Activated CD4-positive, alpha-beta T cell treated with anti-CD3 and anti-CD28 coated beads, Interleukin-2, amount 10 ng/mL, durations not matched to agents 7 days and 5 days (primary cell): ENCODE results near the gene GADD45GIP1. TPM values are rescaled to one million over a fixed set of nuclear protein-coding genes. Genes with fewer than 3 reads are reported as not detected.
"Not testable (repeated sequence)": the region's sequence is repeated elsewhere in the genome, so short reads cannot be mapped to it uniquely, and the experiment has no call there.

Experiments used
- CTCF ChIA-PET: fragments of 350-600 bp; sonication (Branson Sonifier 250); formaldehyde crosslinking; loops from one replicate; lab custom pipeline; 2021; ENCODE audit warnings: antibody characterized with exemption; lab: Charles Lee
- POLR2A ChIA-PET: fragments of 350-600 bp; sonication (Branson Sonifier 250); formaldehyde crosslinking; loops from one replicate; lab custom pipeline; 2021; ENCODE audit warnings: antibody characterized with exemption; lab: Charles Lee
- DNase-seq: peaks from one replicate; pipeline ENCODE4 v3.0.0-alpha.2; 2020
- H3K27ac Mint-ChIP-seq: one replicate; pipeline ENCODE4 v1.8.0; 2021; ENCODE audit warnings: mild to moderate bottlenecking, moderate library complexity, mixed read lengths
- H3K27me3 Mint-ChIP-seq: one replicate; pipeline ENCODE4 v1.8.0; 2021; ENCODE audit warnings: mixed read lengths
- H3K36me3 Mint-ChIP-seq: one replicate; pipeline ENCODE4 v1.8.0; 2021; ENCODE audit warnings: low read depth, mixed read lengths
- H3K4me1 Mint-ChIP-seq: one replicate; pipeline ENCODE4 v1.8.0; 2021; ENCODE audit warnings: mixed read lengths
- H3K4me3 Mint-ChIP-seq: one replicate; pipeline ENCODE4 v1.8.0; 2021; ENCODE audit warnings: mild to moderate bottlenecking, moderate library complexity, mixed read lengths
- H3K9me3 Mint-ChIP-seq: one replicate; pipeline ENCODE4 v1.8.0; 2021; ENCODE audit warnings: mixed read lengths
- total RNA-seq, 2 experiments: library from RNA; stranded (reverse); gene quantifications; one replicate each; pipeline ENCODE4 v1.2.3, GENCODE V29; 2021

Gene GADD45GIP1
- total RNA-seq, 2 experiments from 2014 or later = 14.9 to 16.5 TPM

- H3K9me3 Mint-ChIP-seq = no peaks in the 10 kb centered on the region
- no peak within 1 kb of the TSS for H3K4me3 Mint-ChIP-seq
- no peak within 1 kb of the TSS for H3K27ac Mint-ChIP-seq
- POLR2A ChIA-PET = no interaction called here
- CTCF ChIA-PET = interaction anchor here (1.9 to 5.9 kb wide), 2 partner anchors 9 kb away, joined by 5 to 98 read pairs; no protein-coding TSS in a partner anchor
- no peak for DNase-seq
- no peaks in the 10 kb centered on the region for H3K36me3 Mint-ChIP-seq
- peaks cover 8% of the 10 kb centered on the region for H3K4me1 Mint-ChIP-seq
- H3K27me3 Mint-ChIP-seq = no peaks in the 10 kb centered on the region
Observed at GRCh38 chr19:12969292-12969988, 12.4 kb upstream of the GADD45GIP1 start, which contains the start of gene DAND5. TSS of gene DAND5 (plus strand) at chr19:12969576. CDS start at chr19:12969661, 85 bp downstream.

GRCh38 chr19:12967907-12968306, 10.9 kb upstream of the GADD45GIP1 start:
- Mint-ChIP-seq H3K36me3 (no peaks in the 10 kb centered on the region), H3K4me1 (peaks cover 8% of the 10 kb centered on the region), H3K9me3 (no peaks in the 10 kb centered on the region), H3K4me3 (no peak overlapping the region), H3K27ac (no peak overlapping the region), H3K27me3 (no peaks in the 10 kb centered on the region)
- POLR2A ChIA-PET = no interaction called here
- no peak for DNase-seq
- CTCF ChIA-PET = interaction anchor here (0.6 to 5.9 kb wide), 5 partner anchors 11 to 94 kb away, joined by 3 to 98 read pairs (median 4); no protein-coding TSS in a partner anchor

- Mint-ChIP-seq H3K4me3 (peak overlapping the region; percentile 75), H3K27ac (no peak overlapping the region), H3K27me3 (no peaks in the 10 kb centered on the region), H3K4me1 (peaks cover 8% of the 10 kb centered on the region), H3K36me3 (no peaks in the 10 kb centered on the region), H3K9me3 (no peaks in the 10 kb centered on the region)
- POLR2A ChIA-PET = interaction anchor here (0.7 to 2.0 kb wide), 2 partner anchors 58 to 81 kb away, joined by 3 to 6 read pairs; no protein-coding TSS in a partner anchor
- DNase-seq = no peak
- CTCF ChIA-PET = interaction anchor here (0.5 to 5.9 kb wide), 66 partner anchors 11 to 290 kb away, joined by 3 to 98 read pairs (median 5); partner anchors contain the start of genes FARSA, GADD45GIP1, GCDH and IER2
Observed at GRCh38 chr19:12965812-12966135, 8.8 kb upstream of the GADD45GIP1 start.

GRCh38 chr19:12965017-12965811, 8.2 kb upstream of the GADD45GIP1 start:
- ChIA-PET CTCF (interaction anchor here (0.5 to 5.9 kb wide), 71 partner anchors 10 to 289 kb away, joined by 3 to 98 read pairs (median 4); partner anchors contain the start of genes FARSA, GADD45GIP1, GCDH and IER2), POLR2A (interaction anchor here (0.6 to 2.0 kb wide), 3 partner anchors 58 to 144 kb away, joined by 3 to 6 read pairs (median 4); no protein-coding TSS in a partner anchor)
- Mint-ChIP-seq H3K4me3 (peak overlapping the region; percentile 75), H3K27me3 (no peaks in the 10 kb centered on the region), H3K27ac (peak overlapping the region; percentile 80), H3K4me1 (peaks cover 8% of the 10 kb centered on the region), H3K9me3 (no peaks in the 10 kb centered on the region), H3K36me3 (no peaks in the 10 kb centered on the region)
- peak; percentile 82 for DNase-seq

- peaks cover 6% of the 10 kb centered on the region for H3K36me3 Mint-ChIP-seq
- H3K27me3 Mint-ChIP-seq = no peaks in the 10 kb centered on the region
- DNase-seq = no peak
- no peak overlapping the region for H3K4me3 Mint-ChIP-seq
- ChIA-PET POLR2A (no interaction called here), CTCF (interaction anchor here (1.0 to 1.7 kb wide), 2 partner anchors 10 to 74 kb away, joined by 3 to 5 read pairs; partner anchors contain the start of gene DAND5)
- no peaks in the 10 kb centered on the region for H3K9me3 Mint-ChIP-seq
- H3K27ac Mint-ChIP-seq = no peak overlapping the region
- H3K4me1 Mint-ChIP-seq = peaks cover 23% of the 10 kb centered on the region
Observed at GRCh38 chr19:12959481-12959880, 2.5 kb upstream of the GADD45GIP1 start.

- H3K9me3 Mint-ChIP-seq, POLR2A ChIA-PET, H3K27me3 Mint-ChIP-seq, DNase-seq: not testable (repeated sequence)
- peaks cover 29% of the 10 kb centered on the region for H3K4me1 Mint-ChIP-seq
- peak overlapping the region; percentile 87 for H3K4me3 Mint-ChIP-seq
- H3K27ac Mint-ChIP-seq = peak overlapping the region; percentile 98
- CTCF ChIA-PET = interaction anchor here (4.4 kb wide), 1 partner anchor 8 kb away, joined by 32 read pairs; no protein-coding TSS in a partner anchor
- peaks cover 17% of the 10 kb centered on the region for H3K36me3 Mint-ChIP-seq
Observed at GRCh38 chr19:12957389-12957952, 448 bp upstream of the GADD45GIP1 start.

GRCh38 chr19:12955996-12956395, 1.0 kb downstream of the GADD45GIP1 start:
- peaks cover 37% of the 10 kb centered on the region for H3K4me1 Mint-ChIP-seq
- peaks cover 26% of the 10 kb centered on the region for H3K36me3 Mint-ChIP-seq

GRCh38 chr19:12955575-12955974, 1.4 kb downstream of the GADD45GIP1 start:
- H3K27ac Mint-ChIP-seq = peak overlapping the region; percentile 90
- ChIA-PET POLR2A (interaction anchor here (0.6 kb wide), 1 partner anchor 122 kb away, joined by 3 read pairs; no protein-coding TSS in a partner anchor), CTCF (interaction anchor here (4.4 kb wide), 1 partner anchor 10 kb away, joined by 32 read pairs; no protein-coding TSS in a partner anchor)
- H3K4me3 Mint-ChIP-seq = peak overlapping the region; percentile 84
- H3K9me3 Mint-ChIP-seq, DNase-seq, H3K27me3 Mint-ChIP-seq: not testable (repeated sequence)
- H3K36me3 Mint-ChIP-seq = peaks cover 30% of the 10 kb centered on the region
- H3K4me1 Mint-ChIP-seq = peaks cover 40% of the 10 kb centered on the region

More at GRCh38 chr19:12955996-12956395, 1.0 kb downstream of the GADD45GIP1 start:
- no peak for DNase-seq
- Mint-ChIP-seq H3K9me3 (no peaks in the 10 kb centered on the region), H3K4me3 (peak overlapping the region; percentile 84), H3K27ac (peak overlapping the region; percentile 90), H3K27me3 (no peaks in the 10 kb centered on the region)
- CTCF ChIA-PET = interaction anchor here (4.4 kb wide), 1 partner anchor 9 kb away, joined by 32 read pairs; no protein-coding TSS in a partner anchor
- POLR2A ChIA-PET = interaction anchor here (0.6 kb wide), 1 partner anchor 121 kb away, joined by 3 read pairs; no protein-coding TSS in a partner anchor

GRCh38 chr19:12954612-12954962, 2.4 kb downstream of the GADD45GIP1 start:
- Mint-ChIP-seq H3K36me3 (peaks cover 37% of the 10 kb centered on the region), H3K4me3 (no peak overlapping the region), H3K27ac (peak overlapping the region; percentile 80), H3K4me1 (peaks cover 44% of the 10 kb centered on the region), H3K9me3 (no peaks in the 10 kb centered on the region), H3K27me3 (no peaks in the 10 kb centered on the region)
- ChIA-PET POLR2A (no interaction called here), CTCF (interaction anchor here (4.4 kb wide), 1 partner anchor 11 kb away, joined by 32 read pairs; no protein-coding TSS in a partner anchor)
- DNase-seq = no peak

GRCh38 chr19:12953799-12954611, 3.0 kb downstream of the GADD45GIP1 start:
- Mint-ChIP-seq H3K27ac (peak overlapping the region; percentile 80), H3K9me3 (no peaks in the 10 kb centered on the region), H3K36me3 (peaks cover 37% of the 10 kb centered on the region), H3K4me1 (peaks cover 44% of the 10 kb centered on the region), H3K4me3 (no peak overlapping the region), H3K27me3 (no peaks in the 10 kb centered on the region)
- POLR2A ChIA-PET = interaction anchor here (0.8 kb wide), 1 partner anchor 162 kb away, joined by 10 read pairs; no protein-coding TSS in a partner anchor
- CTCF ChIA-PET = interaction anchor here (1.0 to 4.4 kb wide), 2 partner anchors 11 to 69 kb away, joined by 4 to 32 read pairs; no protein-coding TSS in a partner anchor
- no peak for DNase-seq

- ChIA-PET CTCF (interaction anchor here (0.5 to 4.4 kb wide), 3 partner anchors 12 to 68 kb away, joined by 4 to 32 read pairs (median 4); no protein-coding TSS in a partner anchor), POLR2A (no interaction called here)
- H3K4me3 Mint-ChIP-seq = no peak overlapping the region
- DNase-seq = no peak
- H3K9me3 Mint-ChIP-seq = no peaks in the 10 kb centered on the region
- no peak overlapping the region for H3K27ac Mint-ChIP-seq
- no peaks in the 10 kb centered on the region for H3K27me3 Mint-ChIP-seq
- H3K4me1 Mint-ChIP-seq = peaks cover 43% of the 10 kb centered on the region
- H3K36me3 Mint-ChIP-seq = peaks cover 43% of the 10 kb centered on the region
Observed at GRCh38 chr19:12953138-12953798, 3.8 kb downstream of the GADD45GIP1 start.
